DND-41 (cell line): Measurements from ENCODE around the gene MLF2.
"Not testable (repeated sequence)": the region's sequence is repeated elsewhere in the genome, so short reads cannot be mapped to it uniquely, and the experiment has no call there.

Experiments used
- ATAC-seq: fragments of 200-7000 bp; cut with Tn5 transposase; 3 replicates; pipeline ENCODE4 v1.9.1; 2021; ENCODE audit warnings: low read depth; ENCODE audit not compliant: insufficient read depth
- DNase-seq: peaks from one replicate; pipeline ENCODE4 v3.0.0-alpha.2; 2020
- H2AFZ ChIP-seq: 2 replicates; pipeline ENCODE4 v1.6.0; 2012; ENCODE audit warnings: low read depth, low read length
- H3K27ac ChIP-seq: 2 replicates; pipeline ENCODE4 v1.5.1; 2012; ENCODE audit warnings: low read length, inconsistent platforms
- H3K27me3 ChIP-seq: fragments of 200-600 bp; sonication (generic); 2 replicates; pipeline ENCODE4 v1.6.0; 2012; ENCODE audit warnings: low read length, mild to moderate bottlenecking, inconsistent platforms; ENCODE audit not compliant: insufficient read depth, poor library complexity
- H3K36me3 ChIP-seq: 2 replicates; pipeline ENCODE4 v1.5.1; 2012; ENCODE audit warnings: low read length, inconsistent platforms; ENCODE audit not compliant: insufficient read depth
- H3K4me1 ChIP-seq: 2 replicates; pipeline ENCODE4 v1.5.1; 2012; ENCODE audit warnings: mild to moderate bottlenecking, low read length; ENCODE audit not compliant: insufficient read depth
- H3K4me2 ChIP-seq: 2 replicates; pipeline ENCODE4 v1.6.0; 2012; ENCODE audit warnings: mild to moderate bottlenecking, moderate library complexity, low read length, inconsistent platforms; ENCODE audit not compliant: insufficient read depth
- H3K4me3 ChIP-seq, 2 experiments: fragments of 200-600 bp in 1 of 2; shearing (Covaris generic) in 1 of 2; 2 replicates each; pipeline ENCODE4 v1.5.1; 2012 to 2016; ENCODE audit warnings: inconsistent platforms in 2 of 2, low read length in 2 of 2, mild to moderate bottlenecking in 2 of 2, low read depth in 1 of 2, moderate library complexity in 1 of 2
- H3K79me2 ChIP-seq: 2 replicates; pipeline ENCODE4 v1.6.0; 2012; ENCODE audit warnings: low read length, inconsistent platforms; ENCODE audit not compliant: insufficient read depth
- H3K9ac ChIP-seq: 2 replicates; pipeline ENCODE4 v1.6.0; 2012; ENCODE audit warnings: low read depth, mild to moderate bottlenecking, inconsistent platforms, low read length, moderate library complexity
- H3K9me3 ChIP-seq: 2 replicates; pipeline ENCODE4 v1.5.1; 2012; ENCODE audit warnings: low read length, moderate library complexity, mild to moderate bottlenecking, inconsistent platforms; ENCODE audit not compliant: insufficient read depth, severe bottlenecking
- H4K20me1 ChIP-seq: 2 replicates; pipeline ENCODE4 v1.6.0; 2012; ENCODE audit warnings: low read length; ENCODE audit not compliant: insufficient read depth
- EZH2 ChIP-seq: IDR thresholded peaks from 3 replicates; pipeline ENCODE4 v1.6.1; 2012; ENCODE audit warnings: borderline replicate concordance, low read depth, mild to moderate bottlenecking, moderate library complexity, low read length, inconsistent platforms; ENCODE audit not compliant: severe bottlenecking
- TF ChIP-seq, protein P1 (sequence below): IDR thresholded peaks from 2 replicates; pipeline ENCODE4 v1.5.1; 2012; ENCODE audit warnings: borderline replicate concordance, low read length, moderate library complexity, mild to moderate bottlenecking; ENCODE audit not compliant: poor library complexity, severe bottlenecking; ENCODE audit errors: extremely low read depth

The MLF2 gene

DNA sequence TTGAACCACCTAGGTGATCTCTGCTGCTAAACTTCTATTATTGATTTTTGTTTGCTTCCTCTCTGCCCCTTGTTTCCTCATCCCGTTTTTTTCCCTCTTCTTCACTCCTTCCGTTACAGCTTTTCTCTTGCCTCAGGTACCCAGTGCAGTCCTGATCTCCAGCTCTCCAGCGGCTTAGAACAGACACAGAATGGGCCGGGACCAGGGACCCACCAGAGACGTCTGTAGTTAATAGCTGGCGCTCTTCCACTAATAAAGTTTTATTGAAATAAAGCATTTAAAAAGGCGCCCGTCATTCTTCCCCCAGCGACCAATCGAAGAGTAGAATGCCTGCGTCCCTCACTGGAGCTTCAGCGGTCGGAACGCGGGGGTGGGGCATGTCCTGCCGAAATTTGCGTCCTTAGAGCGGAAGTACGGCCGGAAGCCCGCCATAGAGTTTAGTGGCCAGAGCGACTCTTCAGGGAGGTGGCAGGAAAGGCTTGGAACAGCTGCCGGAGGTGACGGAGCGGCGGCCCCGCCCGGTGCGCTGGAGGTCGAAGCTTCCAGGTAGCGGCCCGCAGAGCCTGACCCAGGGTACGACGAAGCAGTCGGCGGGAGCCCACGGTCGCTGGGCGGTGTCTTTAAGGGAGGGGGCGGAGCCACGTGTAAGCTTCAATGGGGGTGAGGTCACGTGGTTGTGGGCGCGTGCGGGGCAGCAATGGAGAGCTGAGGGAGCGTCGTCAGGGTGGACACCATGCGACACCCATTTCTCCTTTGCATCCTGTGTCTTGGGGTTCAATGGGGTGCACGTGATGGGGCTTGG is 29.1 kb downstream of the MLF2 start, which contains the start of gene COPS7A:
Gene COPS7A (plus strand): TSS at position 440 of the 802 bp plus-strand sequence. CDS start 611 bp downstream, outside the sequence.
- H4K20me1 ChIP-seq, result no peaks in the 10 kb centered on the region
- H3K27me3 ChIP-seq, result no peaks in the 10 kb centered on the region
- H3K4me3 ChIP-seq, result peak within 1 kb of the TSS; percentile 30 to 69; a peak in 3 of 4 replicates
- TF ChIP-seq, protein P1, sequence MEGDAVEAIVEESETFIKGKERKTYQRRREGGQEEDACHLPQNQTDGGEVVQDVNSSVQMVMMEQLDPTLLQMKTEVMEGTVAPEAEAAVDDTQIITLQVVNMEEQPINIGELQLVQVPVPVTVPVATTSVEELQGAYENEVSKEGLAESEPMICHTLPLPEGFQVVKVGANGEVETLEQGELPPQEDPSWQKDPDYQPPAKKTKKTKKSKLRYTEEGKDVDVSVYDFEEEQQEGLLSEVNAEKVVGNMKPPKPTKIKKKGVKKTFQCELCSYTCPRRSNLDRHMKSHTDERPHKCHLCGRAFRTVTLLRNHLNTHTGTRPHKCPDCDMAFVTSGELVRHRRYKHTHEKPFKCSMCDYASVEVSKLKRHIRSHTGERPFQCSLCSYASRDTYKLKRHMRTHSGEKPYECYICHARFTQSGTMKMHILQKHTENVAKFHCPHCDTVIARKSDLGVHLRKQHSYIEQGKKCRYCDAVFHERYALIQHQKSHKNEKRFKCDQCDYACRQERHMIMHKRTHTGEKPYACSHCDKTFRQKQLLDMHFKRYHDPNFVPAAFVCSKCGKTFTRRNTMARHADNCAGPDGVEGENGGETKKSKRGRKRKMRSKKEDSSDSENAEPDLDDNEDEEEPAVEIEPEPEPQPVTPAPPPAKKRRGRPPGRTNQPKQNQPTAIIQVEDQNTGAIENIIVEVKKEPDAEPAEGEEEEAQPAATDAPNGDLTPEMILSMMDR, result no peak
- TF ChIP-seq EZH2, result no peak
- H3K9ac ChIP-seq, result peak within 1 kb of the TSS; percentile 62
- H3K36me3 ChIP-seq, result peaks cover 14% of the 10 kb centered on the region
- H3K4me2 ChIP-seq, result peak within 1 kb of the TSS; percentile 90
- peak; percentile 98 for DNase-seq
- peaks cover 29% of the 10 kb centered on the region for H3K4me1 ChIP-seq
- ATAC-seq, result peak; percentile 94
- peak within 1 kb of the TSS; percentile 77 for H3K27ac ChIP-seq
- peaks cover 14% of the 10 kb centered on the region for H3K79me2 ChIP-seq
- no peaks in the 10 kb centered on the region for H3K9me3 ChIP-seq
- peak within 1 kb of the TSS; percentile 85 for H2AFZ ChIP-seq

DNA sequence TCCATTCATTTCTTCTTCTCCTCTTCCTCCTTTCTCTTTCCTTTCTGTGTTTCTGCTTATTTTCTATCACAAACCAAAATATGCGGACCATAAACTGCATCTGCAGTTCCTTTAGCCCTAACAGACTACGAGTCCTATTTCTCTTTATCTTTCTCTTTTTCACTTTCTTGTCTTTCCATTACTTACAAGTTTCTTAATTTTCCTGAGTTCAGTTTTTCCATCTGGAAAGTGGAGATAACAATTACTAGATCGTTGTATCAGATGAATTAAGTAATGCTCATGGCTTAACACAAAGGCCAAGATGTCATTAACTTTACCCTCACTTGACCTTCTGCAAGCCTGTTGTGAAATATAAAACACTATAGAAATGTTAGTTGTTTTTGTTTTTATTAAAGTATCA is 30.1 kb downstream of the MLF2 start:
- Histone ChIP-seq H4K20me1 (no peaks in the 10 kb centered on the region), H3K4me2 (peak overlapping the region; percentile 90; the same call in 1 of the 2 replicates), H3K9me3 (no peaks in the 10 kb centered on the region), H3K4me1 (peaks cover 29% of the 10 kb centered on the region), H3K27me3 (no peaks in the 10 kb centered on the region), H3K9ac (peak overlapping the region; percentile 62), H2AFZ (peak overlapping the region; percentile 48), H3K4me3 (peak overlapping the region in 1 of 2 experiments; percentile 69; a peak in 2 of 4 replicates), H3K27ac (no peak overlapping the region), H3K36me3 (peaks cover 5% of the 10 kb centered on the region), H3K79me2 (peaks cover 14% of the 10 kb centered on the region)
- no peak for ATAC-seq
- DNase-seq, result no peak
- TF ChIP-seq, protein P1, result no peak

DNA sequence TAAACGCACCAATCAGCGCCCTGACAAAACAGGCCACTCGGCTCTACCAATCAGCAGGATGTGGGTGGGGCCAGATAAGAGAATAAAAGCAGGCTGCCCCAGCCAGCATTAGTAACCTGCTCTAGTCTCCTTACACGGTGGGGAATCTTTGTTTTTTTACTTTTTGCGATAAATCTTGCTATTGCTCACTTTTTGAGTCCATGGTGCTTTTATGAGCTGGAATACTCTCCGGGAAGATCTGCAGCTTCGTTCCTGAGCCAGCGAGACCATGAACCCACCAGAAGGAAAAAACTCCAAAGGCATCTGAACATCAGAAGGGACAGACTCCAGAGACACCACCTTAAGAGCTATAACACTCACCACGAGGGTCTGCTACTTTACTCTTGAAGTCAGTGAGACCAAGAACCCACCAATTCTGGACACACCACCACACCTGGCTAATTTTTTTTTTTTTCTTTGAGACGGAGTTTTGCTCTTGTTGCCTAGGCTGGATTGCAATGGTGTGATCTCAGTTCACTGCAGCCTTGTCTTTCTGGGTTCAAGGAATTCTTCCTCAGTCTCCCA is 36.0 kb downstream of the MLF2 start:
- H2AFZ ChIP-seq, result no peak overlapping the region
- H3K4me1 ChIP-seq, result no peaks in the 10 kb centered on the region
- no peak overlapping the region for H3K27ac ChIP-seq
- no peak overlapping the region for H3K4me2 ChIP-seq
- no peak for ATAC-seq
- no peaks in the 10 kb centered on the region for H3K79me2 ChIP-seq
- no peaks in the 10 kb centered on the region for H3K9me3 ChIP-seq
- DNase-seq, result no peak
- no peaks in the 10 kb centered on the region for H3K27me3 ChIP-seq
- no peak overlapping the region for H3K4me3 ChIP-seq
- no peak overlapping the region for H3K9ac ChIP-seq
- H3K36me3 ChIP-seq, result no peaks in the 10 kb centered on the region
- TF ChIP-seq, protein P1, result no peak
- no peak for TF ChIP-seq EZH2
- no peaks in the 10 kb centered on the region for H4K20me1 ChIP-seq

DNA sequence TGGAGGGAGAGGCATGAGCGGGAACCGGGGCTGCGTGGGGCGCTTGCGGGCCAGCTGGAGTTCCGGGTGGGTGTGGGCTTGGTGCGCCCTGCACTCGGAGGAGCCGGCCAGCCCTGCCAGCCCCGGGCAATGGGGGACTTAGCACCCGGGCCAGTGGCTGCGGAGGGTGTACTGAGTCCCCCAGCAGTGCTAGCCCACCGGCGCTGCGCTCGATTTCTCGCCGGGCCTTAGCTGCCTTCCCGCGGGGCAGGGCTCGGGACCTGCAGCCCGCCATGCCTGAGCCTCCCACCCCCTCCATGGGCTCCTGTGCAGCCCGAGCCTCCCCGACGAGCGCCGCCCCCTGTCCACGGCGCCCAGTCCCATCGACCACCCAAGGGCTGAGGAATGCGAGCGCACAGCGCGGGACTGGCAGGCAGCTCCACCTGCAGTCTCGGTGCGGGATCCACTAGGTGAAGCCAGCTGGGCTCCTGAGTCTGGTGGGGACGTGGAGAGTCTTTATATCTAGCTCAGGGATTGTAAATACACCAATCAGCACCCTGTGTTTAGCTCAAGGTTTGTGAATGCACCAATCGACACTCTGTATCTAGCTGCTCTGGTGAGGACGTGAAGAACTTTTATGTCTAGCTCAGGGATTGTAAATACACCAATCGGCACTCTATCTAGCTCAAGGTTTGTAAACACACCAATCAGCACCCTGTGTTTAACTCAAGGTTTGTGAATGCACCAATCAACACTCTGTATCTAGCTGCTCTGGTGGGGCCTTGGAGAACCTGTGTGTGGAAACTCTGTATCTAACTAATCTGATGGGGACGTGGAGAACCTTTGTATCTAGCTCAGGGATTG is 36.7 kb downstream of the MLF2 start:
- not testable (repeated sequence) for H4K20me1 ChIP-seq, H3K4me2 ChIP-seq, H3K79me2 ChIP-seq, H3K4me1 ChIP-seq, H3K27me3 ChIP-seq, H3K9ac ChIP-seq, H3K9me3 ChIP-seq, H3K4me3 ChIP-seq, DNase-seq, H2AFZ ChIP-seq, H3K27ac ChIP-seq, ATAC-seq, H3K36me3 ChIP-seq
